T1000 (cell line): ENCODE data around the gene GALNTL6.

Experiments
- DNase-seq: peaks from one replicate; lab custom pipeline; 2025; ENCODE audit warnings: mixed read lengths; lab: John Stamatoyannopoulos, UW

Gene GALNTL6

DNA sequence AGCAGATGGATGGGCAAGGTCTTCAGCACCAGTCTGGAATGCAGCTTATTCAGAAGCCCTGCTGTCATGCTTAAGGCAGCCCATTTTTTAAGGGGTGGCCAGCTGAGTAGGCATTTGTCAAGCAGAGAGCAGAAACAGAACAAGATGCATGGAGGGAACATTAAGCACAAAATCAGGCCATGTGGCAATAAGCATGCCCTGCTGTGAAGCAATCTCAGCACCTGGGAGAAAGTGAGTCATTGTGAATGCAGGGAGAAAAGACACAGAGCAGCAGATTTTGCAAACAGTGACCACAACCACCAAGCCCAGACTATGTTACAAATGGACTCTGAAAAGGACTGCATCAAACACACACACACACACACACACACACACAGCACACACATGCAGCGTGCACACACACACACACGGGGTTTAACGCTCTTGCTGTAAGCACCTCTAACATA, 1261.3 kb downstream of the GALNTL6 start:
- DNase-seq: peak; percentile 60

DNA sequence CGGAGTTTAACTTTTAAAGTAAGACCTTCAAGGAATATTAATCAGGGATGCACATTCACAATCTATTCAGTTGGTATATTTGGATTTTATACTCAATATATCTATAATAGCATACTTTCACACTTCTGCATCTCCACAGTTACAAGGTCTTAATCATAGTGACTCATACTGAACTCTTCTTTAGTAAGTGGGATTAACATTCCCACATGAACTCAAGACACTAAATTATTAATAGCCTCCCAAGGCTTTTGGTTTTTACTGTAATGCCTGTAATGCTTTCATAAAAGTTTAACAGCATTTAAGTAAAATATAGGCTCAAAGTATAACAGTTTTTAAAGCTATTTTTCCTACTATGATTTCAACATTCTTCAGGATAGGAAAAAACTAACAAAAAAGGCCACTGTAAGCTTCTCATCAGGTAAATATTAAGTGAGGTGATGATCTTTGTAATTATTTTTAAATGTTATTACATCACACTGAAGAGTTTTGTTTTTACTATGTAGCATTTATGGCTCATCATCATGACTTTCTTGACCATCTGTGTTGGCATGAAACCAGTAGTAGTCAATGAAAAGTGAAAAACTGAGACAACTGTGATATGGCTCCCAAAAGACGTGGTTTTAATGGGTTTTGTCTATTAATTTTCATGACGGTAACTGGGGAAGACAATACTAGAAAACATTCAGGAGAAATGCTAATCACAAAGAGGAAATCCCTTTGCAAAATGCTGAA, 1263.9 kb downstream of the GALNTL6 start:
- no peak for DNase-seq

DNA sequence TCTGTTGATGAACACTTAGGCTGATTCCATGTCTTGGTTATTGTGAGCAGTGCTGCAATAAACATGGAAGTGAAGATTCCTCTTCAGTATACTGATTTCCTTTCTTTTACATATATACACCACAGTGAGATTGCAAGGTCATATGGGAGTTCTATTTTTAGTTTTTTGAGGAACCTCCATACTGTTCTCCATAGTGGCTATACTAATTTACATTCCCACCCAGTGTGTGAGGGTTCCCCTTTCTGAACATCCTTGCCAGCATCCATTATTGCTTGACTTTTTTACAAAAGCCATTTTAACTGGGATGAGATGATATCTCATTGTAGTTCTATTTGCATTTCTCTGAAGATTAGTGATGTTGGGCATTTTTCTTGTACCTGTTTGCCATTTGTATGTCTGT, 1274.9 kb downstream of the GALNTL6 start:
- no peak for DNase-seq
